Testis (tissue), 2 donors: ENCODE results near the gene RNU1-3.

Experiments used
- CTCF ChIP-seq, 3 experiments: fragments of 450-650 bp in 2 of 3; fragments of 200-600 bp in 1 of 3; sonication (generic) in 1 of 3; IDR thresholded peaks; one replicate each; pipeline ENCODE4 v1.5.1; 2016 to 2019; ENCODE audit warnings: antibody characterized with exemption in 3 of 3, mild to moderate bottlenecking in 2 of 3, moderate library complexity in 1 of 3
- POLR2A ChIP-seq: fragments of 450-650 bp; IDR thresholded peaks from one replicate; pipeline ENCODE4 v1.6.1; 2017; ENCODE audit warnings: antibody characterized with exemption, mild to moderate bottlenecking, moderate library complexity

GRCh38 chr1:16617778-16618580, 48.8 kb downstream of the RNU1-3 start:
- TF ChIP-seq CTCF (IDR thresholded peaks at IDR 0.05) (no peak), POLR2A (no peak)
